Esophagus squamous epithelium (tissue), 5 donors: ENCODE results near the gene ENOX2. TPM values are rescaled to one million over a fixed set of nuclear protein-coding genes. Genes with fewer than 3 reads are reported as not detected.

Source experiments
- DNase-seq: peaks from one replicate; lab custom pipeline; 2025; lab: John Stamatoyannopoulos, UW
- H3K27ac ChIP-seq, 4 donors: fragments of 200-600 bp; sonication (generic); one replicate each; pipeline ENCODE4 v1.5.1; 2016 to 2019; ENCODE audit warnings: mild to moderate bottlenecking in 1 of 4
- H3K27me3 ChIP-seq, 4 donors: fragments of 200-600 bp; sonication (generic); 1 replicate in 3 of 4; 2 replicates in 1 of 4; pipeline versions ENCODE4 v1.5.1 to v1.6.0; 2017 to 2021; ENCODE audit warnings: antibody characterized with exemption in 1 of 4
- H3K36me3 ChIP-seq, 3 donors: fragments of 200-600 bp; sonication (generic); one replicate each; pipeline ENCODE4 v1.5.1; 2016 to 2019
- H3K4me1 ChIP-seq, 3 donors: fragments of 200-600 bp; sonication (generic); one replicate each; pipeline ENCODE4 v1.5.1; 2017 to 2019
- H3K4me3 ChIP-seq, 4 donors: fragments of 200-600 bp; sonication (generic); 1 replicate in 3 of 4; 2 replicates in 1 of 4; pipeline ENCODE4 v1.5.1; 2016 to 2019; ENCODE audit warnings: mild to moderate bottlenecking in 2 of 4, moderate library complexity in 1 of 4
- H3K9me3 ChIP-seq, 3 donors: fragments of 200-600 bp; sonication (generic); one replicate each; pipeline ENCODE4 v1.5.1; 2016 to 2019
- CTCF ChIP-seq, 6 experiments: fragments of 450-650 bp in 4 of 6; fragments of 200-600 bp in 2 of 6; sonication (generic) in 2 of 6; IDR thresholded peaks; one replicate each; pipeline ENCODE4 v1.5.1; 2016 to 2019; ENCODE audit warnings: antibody characterized with exemption in 6 of 6, mild to moderate bottlenecking in 4 of 6, moderate library complexity in 4 of 6
- POLR2A ChIP-seq, 4 donors: fragments of 450-650 bp; IDR thresholded peaks; one replicate each; pipeline ENCODE4 v1.6.1; 2017; ENCODE audit warnings: antibody characterized with exemption in 4 of 4, mild to moderate bottlenecking in 4 of 4, moderate library complexity in 3 of 4
- WGBS, 2 donors: methylation state at CpG; one replicate each; pipeline ENCODE4 v1.1.5; 2018; 5-methylcytosine and 5-hydroxymethylcytosine counted together
- intact Hi-C: fragments of 100-400 bp; cut with DNase I; formaldehyde crosslinking; loops from one replicate; pipeline ENCODE4 v1.15.0; 2022
- total RNA-seq, 4 donors: library from RNA; depleted of rRNA; stranded (reverse); fragments of >200 nt; gene quantifications; one replicate each; pipeline ENCODE4 v1.1.0, GENCODE V29; 2016
- donor health status: DM: yes; HTN: yes; CAD: no.

ENOX2 gene
- total RNA-seq, 4 donors from 2014 or later = 5.4 to 13.7 (median 11.4) TPM

GRCh38 chrX:130895299-130895698, 7.7 kb downstream of the ENOX2 start:
- Histone ChIP-seq H3K4me3 (no peak overlapping the region), H3K27ac (no peak overlapping the region), H3K36me3 (no peaks in the 10 kb centered on the region), H3K4me1 (no peaks in the 10 kb centered on the region), H3K9me3 (no peaks in the 10 kb centered on the region), H3K27me3 (no peaks in the 10 kb centered on the region)
- 51 to 62% methylated on average over 2 of the region's 2 CpGs for WGBS, 2 donors
- no peak for DNase-seq
- no peak for TF ChIP-seq CTCF (IDR thresholded peaks at IDR 0.05)
- no peak for TF ChIP-seq POLR2A (IDR thresholded peaks at IDR 0.05)
- intact Hi-C loops = no loop called here

GRCh38 chrX:130893356-130894085, 9.5 kb downstream of the ENOX2 start:
- DNase-seq = no peak

DNA sequence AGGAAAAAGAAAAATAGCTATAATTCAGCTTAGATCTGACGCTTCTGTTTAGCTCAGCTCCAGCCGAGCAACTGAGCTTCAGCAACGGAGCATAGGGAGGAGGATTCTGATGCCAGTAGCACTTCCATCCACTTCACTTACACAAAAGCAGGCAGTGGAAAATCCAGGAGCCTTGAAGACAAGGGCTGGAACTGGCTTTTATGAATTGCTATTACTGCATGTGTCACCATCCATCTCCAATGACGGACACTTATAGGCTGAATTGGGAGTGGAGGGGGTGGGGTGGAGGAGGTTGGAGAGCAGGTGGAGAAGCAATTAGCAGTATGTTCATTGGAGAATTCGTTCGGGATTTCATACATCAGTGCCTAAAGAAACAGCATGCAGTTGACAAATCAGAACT, 15.6 kb downstream of the ENOX2 start:
- H3K4me3 ChIP-seq = no peak overlapping the region
- no peak overlapping the region for H3K27ac ChIP-seq
- intact Hi-C loops = no loop called here
- WGBS, 2 donors = 73 to 90% methylated on average over 6 of the region's 6 CpGs
- no peak for DNase-seq
- H3K9me3 ChIP-seq = no peaks in the 10 kb centered on the region
- H3K36me3 ChIP-seq = no peaks in the 10 kb centered on the region
- no peaks in the 10 kb centered on the region for H3K27me3 ChIP-seq
- H3K4me1 ChIP-seq = no peaks in the 10 kb centered on the region
- TF ChIP-seq CTCF (IDR thresholded peaks at IDR 0.05) (no peak), POLR2A (IDR thresholded peaks at IDR 0.05) (no peak)

More at GRCh38 chrX:130893356-130894085, 9.5 kb downstream of the ENOX2 start:
- Histone ChIP-seq H3K9me3 (no peaks in the 10 kb centered on the region), H3K27ac (no peak overlapping the region), H3K4me3 (no peak overlapping the region), H3K36me3 (no peaks in the 10 kb centered on the region), H3K27me3 (no peaks in the 10 kb centered on the region), H3K4me1 (no peaks in the 10 kb centered on the region)
- intact Hi-C loops = no loop called here
- 57 to 58% methylated on average over 3 to 4 of the region's 4 CpGs for WGBS, 2 donors
- TF ChIP-seq POLR2A (IDR thresholded peaks at IDR 0.05) (no peak), CTCF (IDR thresholded peaks at IDR 0.05) (no peak)

- H3K9me3 ChIP-seq = no peaks in the 10 kb centered on the region
- intact Hi-C loops = no loop called here
- 58 to 76% methylated on average over 5 of the region's 5 CpGs for WGBS, 2 donors
- H3K36me3 ChIP-seq = no peaks in the 10 kb centered on the region
- no peak overlapping the region for H3K27ac ChIP-seq
- H3K4me1 ChIP-seq = no peaks in the 10 kb centered on the region
- no peak for DNase-seq
- no peak overlapping the region for H3K4me3 ChIP-seq
- TF ChIP-seq POLR2A (IDR thresholded peaks at IDR 0.05) = no peak
- TF ChIP-seq CTCF (IDR thresholded peaks at IDR 0.05) = no peak
- no peaks in the 10 kb centered on the region for H3K27me3 ChIP-seq
Observed at GRCh38 chrX:130885996-130886395, 17.0 kb downstream of the ENOX2 start.

DNA sequence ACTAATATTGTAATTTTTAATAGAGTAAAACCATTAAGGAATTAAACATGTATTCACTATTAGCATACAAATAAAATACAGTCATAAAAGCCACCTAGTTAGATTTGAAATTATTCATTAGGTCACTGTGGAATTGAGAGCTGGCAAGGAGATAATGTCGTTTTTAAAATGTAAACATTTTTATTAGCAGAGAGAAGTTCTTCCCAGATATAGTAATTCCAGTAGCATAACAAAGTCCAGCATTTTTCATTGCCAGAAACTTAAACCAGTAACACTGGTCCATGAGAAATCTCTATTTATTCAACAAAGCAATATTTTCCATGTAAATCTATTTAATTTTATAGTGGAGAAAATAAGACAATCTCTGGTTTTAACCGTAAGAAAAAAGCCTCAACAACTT, 17.5 kb downstream of the ENOX2 start:
- H3K36me3 ChIP-seq = no peaks in the 10 kb centered on the region
- WGBS, 2 donors = 62 to 68% methylated on average over 2 of the region's 2 CpGs
- intact Hi-C loops = no loop called here

More for the DNA sequence above, 17.5 kb downstream of the ENOX2 start:
- Histone ChIP-seq H3K4me1 (no peaks in the 10 kb centered on the region), H3K27me3 (no peaks in the 10 kb centered on the region), H3K4me3 (no peak overlapping the region), H3K27ac (no peak overlapping the region), H3K9me3 (no peaks in the 10 kb centered on the region)
- DNase-seq = no peak
- no peak for TF ChIP-seq CTCF (IDR thresholded peaks at IDR 0.05)
- TF ChIP-seq POLR2A (IDR thresholded peaks at IDR 0.05) = no peak
